ENCODE data around the gene CHDH.

The CHDH gene

GRCh38 chr3:53780806-53781205, 65.4 kb downstream of the CHDH start:
- DNase-seq = no peak

GRCh38 chr3:53780171-53780570, 66.0 kb downstream of the CHDH start:
- no peak for DNase-seq

- DNase-seq = no peak
These were observed 68.1 kb downstream of the CHDH start for GRCh38 chr3:53778153-53778552.

GRCh38 chr3:53777468-53777867, 68.8 kb downstream of the CHDH start:
- no peak for DNase-seq

GRCh38 chr3:53776494-53777101, 69.6 kb downstream of the CHDH start:
- DNase-seq = no peak

GRCh38 chr3:53775834-53776251, 70.4 kb downstream of the CHDH start:
- no peak for DNase-seq

- no peak for DNase-seq
These were observed 71.2 kb downstream of the CHDH start for GRCh38 chr3:53775018-53775417.

- DNase-seq = no peak
These were observed 71.8 kb downstream of the CHDH start for GRCh38 chr3:53774414-53774813.

GRCh38 chr3:53773611-53774368, 72.4 kb downstream of the CHDH start:
- DNase-seq = no peak

- no peak for DNase-seq
These were observed 73.2 kb downstream of the CHDH start for GRCh38 chr3:53773021-53773436.

GRCh38 chr3:53772562-53772961, 73.7 kb downstream of the CHDH start:
- no peak for DNase-seq

- DNase-seq = no peak
These were observed 77.5 kb downstream of the CHDH start for GRCh38 chr3:53768478-53769459.

GRCh38 chr3:53766706-53767105, 79.5 kb downstream of the CHDH start:
- DNase-seq = no peak

GRCh38 chr3:53765753-53766152, 80.5 kb downstream of the CHDH start:
- no peak for DNase-seq

- DNase-seq = no peak
These were observed 82.0 kb downstream of the CHDH start for GRCh38 chr3:53764026-53764775.

GRCh38 chr3:53763353-53763752, 82.9 kb downstream of the CHDH start:
- DNase-seq = no peak

All from stimulated activated CD4-positive, alpha-beta T cell treated with anti-CD3 and anti-CD28 coated beads, Interleukin-12 subunit alpha, Interleukin-12 subunit beta, amount 100 ng/mL, for 4 hours (primary cell).